Endothelial cell of umbilical vein (primary cell): ENCODE measurements around the gene PIBF1. TPM values are rescaled to one million over a fixed set of nuclear protein-coding genes. Genes with fewer than 3 reads are reported as not detected.

Experiments used
- BruUV-seq: library from RNA; stranded (reverse); fragments of 400-500 nt; replicated peaks from 2 replicates; lab custom pipeline; 2021; lab: Mats Ljungman, UMichigan
- CTCF ChIA-PET: fragments of 300-600, 350-600 bp; sonication (Branson Sonifier 250); formaldehyde crosslinking; loops from one replicate; lab custom pipeline; 2021; ENCODE audit warnings: antibody characterized with exemption, inconsistent platforms; lab: Charles Lee
- POLR2A ChIA-PET: fragments of 300-600, 350-600 bp; sonication (Branson Sonifier 250); formaldehyde crosslinking; loops from one replicate; lab custom pipeline; 2021; ENCODE audit warnings: antibody characterized with exemption, inconsistent platforms; lab: Charles Lee
- DNase-seq: peaks from one replicate; pipeline ENCODE4 v3.0.0-alpha.2; 2011; ENCODE audit warnings: low read depth, low spot score
- FAIRE-seq: peaks from 2 replicates; lab custom pipeline; 2011; peaks lifted over from hg19 to GRCh38; lab: Jason Lieb, UNC
- H2AFZ ChIP-seq: 2 replicates; pipeline ENCODE4 v1.6.0; 2012; ENCODE audit warnings: low read depth, low read length, control low read depth, inconsistent platforms
- H3K27ac ChIP-seq: 2 replicates; pipeline ENCODE4 v1.5.1; 2011; ENCODE audit warnings: low read depth, mild to moderate bottlenecking, control low read depth, low read length, moderate library complexity; ENCODE audit not compliant: insufficient read depth
- H3K27me3 ChIP-seq, 2 experiments: 2 replicates each; pipeline versions ENCODE4 v1.6.0 to v1.6.1; 2011; ENCODE audit warnings: low read length in 2 of 2, mixed read lengths in 1 of 2; ENCODE audit not compliant: control insufficient read depth in 2 of 2, insufficient read depth in 2 of 2
- H3K36me3 ChIP-seq, 2 experiments: 2 replicates in 1 of 2; 3 replicates in 1 of 2; pipeline ENCODE4 v1.5.1; 2011; ENCODE audit warnings: low read length in 2 of 2, mild to moderate bottlenecking in 1 of 2, moderate library complexity in 1 of 2; ENCODE audit not compliant: control insufficient read depth in 2 of 2, insufficient read depth in 2 of 2; ENCODE audit errors: extremely low read depth in 1 of 2
- H3K4me1 ChIP-seq: 3 replicates; pipeline ENCODE4 v1.5.1; 2011; ENCODE audit warnings: mild to moderate bottlenecking, low read length; ENCODE audit not compliant: control insufficient read depth, insufficient read depth; ENCODE audit errors: extremely low read depth
- H3K4me2 ChIP-seq: 2 replicates; pipeline ENCODE4 v1.6.1; 2011; ENCODE audit warnings: low read length, control low read depth, mixed read lengths; ENCODE audit not compliant: insufficient read depth
- H3K4me3 ChIP-seq, 3 experiments: fragments of 200-600 bp in 1 of 3; sonication (generic), shearing (Covaris generic) in 1 of 3; replicated peaks in 1 of 3; 2 replicates each; pipeline ENCODE4 v1.5.1; 2011 to 2016; ENCODE audit warnings: control low read depth in 3 of 3, low read length in 3 of 3, mild to moderate bottlenecking in 2 of 3, inconsistent platforms in 1 of 3, low read depth in 1 of 3, moderate library complexity in 1 of 3; ENCODE audit not compliant: insufficient read depth in 1 of 3
- H3K79me2 ChIP-seq: 2 replicates; pipeline ENCODE4 v1.6.0; 2012; ENCODE audit warnings: low read length, inconsistent platforms; ENCODE audit not compliant: control insufficient read depth, insufficient read depth
- H3K9ac ChIP-seq: replicated peaks from 2 replicates; pipeline ENCODE3; 2011; ENCODE audit warnings: low read length, control low read depth; ENCODE audit not compliant: insufficient read depth; ENCODE audit errors: extremely low read depth
- H3K9me1 ChIP-seq: replicated peaks from 3 replicates; pipeline ENCODE4 v1.6.0; 2011; ENCODE audit warnings: mild to moderate bottlenecking, low read length; ENCODE audit not compliant: control insufficient read depth, insufficient read depth; ENCODE audit errors: extremely low read depth
- H3K9me3 ChIP-seq: replicated peaks from 2 replicates; pipeline ENCODE4 v1.5.1; 2012; ENCODE audit warnings: low read length, inconsistent platforms; ENCODE audit not compliant: control insufficient read depth, insufficient read depth
- H4K20me1 ChIP-seq: replicated peaks from 2 replicates; pipeline ENCODE3; 2011; ENCODE audit warnings: mild to moderate bottlenecking, low read length; ENCODE audit not compliant: control insufficient read depth, insufficient read depth; ENCODE audit errors: extremely low read depth
- CTCF ChIP-seq, 2 donors: IDR thresholded peaks; 1 replicate in 1 of 2; 2 replicates in 1 of 2; pipeline ENCODE4 v1.5.1; 2011; ENCODE audit warnings: low read length in 2 of 2, mild to moderate bottlenecking in 2 of 2, moderate library complexity in 2 of 2, control low read depth in 1 of 2, inconsistent platforms in 1 of 2, low read depth in 1 of 2; ENCODE audit not compliant: insufficient read depth in 1 of 2; ENCODE audit errors: extremely low read depth in 1 of 2
- EZH2 ChIP-seq: IDR thresholded peaks from 2 replicates; pipeline ENCODE4 v1.6.1; 2012; ENCODE audit warnings: borderline replicate concordance, low read depth, mild to moderate bottlenecking, moderate library complexity, low read length, inconsistent platforms; ENCODE audit not compliant: severe bottlenecking
- FOS ChIP-seq: IDR thresholded peaks from 2 replicates; pipeline ENCODE4 v1.6.1; 2011; ENCODE audit warnings: mild to moderate bottlenecking, low read length, moderate library complexity, borderline replicate concordance; ENCODE audit not compliant: insufficient read depth
- GATA2 ChIP-seq: IDR thresholded peaks from 2 replicates; pipeline ENCODE4 v1.7.0; 2011; ENCODE audit warnings: low read depth, mild to moderate bottlenecking, moderate library complexity, mixed read lengths, low read length; ENCODE audit not compliant: insufficient read length, insufficient read depth
- JUN ChIP-seq: IDR thresholded peaks from 2 replicates; pipeline ENCODE4 v1.6.1; 2011; ENCODE audit warnings: borderline replicate concordance, low read depth; ENCODE audit not compliant: insufficient read length, insufficient read depth
- MAX ChIP-seq: IDR thresholded peaks from 2 replicates; pipeline ENCODE4 v1.6.1; 2011; ENCODE audit not compliant: insufficient read depth, insufficient read length
- MYC ChIP-seq: IDR thresholded peaks from one replicate; pipeline ENCODE4 v1.6.1; 2011; ENCODE audit warnings: mild to moderate bottlenecking, low read depth, low read length
- POLR2A ChIP-seq: IDR thresholded peaks from 2 replicates; pipeline ENCODE4 v1.6.1; 2012; ENCODE audit warnings: low read depth, mild to moderate bottlenecking, control low read depth, low read length
- POLR2AphosphoS5 ChIP-seq: IDR thresholded peaks from 2 replicates; pipeline ENCODE4 v1.6.1; 2012; ENCODE audit warnings: low read depth, mild to moderate bottlenecking, control low read depth, low read length, moderate library complexity; ENCODE audit not compliant: insufficient read depth
- dilution Hi-C: fragments of 300-500 bp; cut with MboI; formaldehyde crosslinking; loops from one replicate; pipeline ENCODE4 v1.15.0; 2019; ENCODE audit warnings: low sequenced_read_pairs; ENCODE audit not compliant: extremely low pct_ligation_motif_present
- intact Hi-C: fragments of 100-400 bp; cut with micrococcal nuclease; formaldehyde crosslinking; loops from one replicate; pipeline ENCODE4 v1.10.0; 2022
- polyA plus RNA-seq, 4 experiments: library from polyadenylated mRNA; depleted of rRNA in 3 of 4; stranded (reverse) in 3 of 4; unstranded in 1 of 4; fragments of >200 nt; gene quantifications; 2 replicates each; pipeline versions ENCODE4 v1.2.1 to v1.2.3, GENCODE V29; 2011 to 2012; ENCODE audit warnings: missing spikeins in 1 of 4
- total RNA-seq: library from RNA; stranded (reverse); gene quantifications from 2 replicates; pipeline ENCODE4 v1.2.3, GENCODE V29; 2021

The PIBF1 gene
- total and polyA plus RNA-seq, 2 donors (not counting 3 experiments of a cell fraction or from before 2014, with no cell fraction given), result 1.4 to 18.4 TPM

GRCh38 chr13:72823081-72823480 is 41.1 kb downstream of the PIBF1 start:
- DNase-seq (no peak), FAIRE-seq (no peak)
- TF ChIP-seq MYC, result no peak
- no peak for TF ChIP-seq EZH2
- no peak for TF ChIP-seq POLR2A
- TF ChIP-seq FOS, result no peak
- no peak for TF ChIP-seq GATA2
- TF ChIP-seq MAX, result no peak
- no peak for TF ChIP-seq POLR2AphosphoS5
- TF ChIP-seq JUN, result no peak
- no peak for TF ChIP-seq CTCF (IDR thresholded peaks at IDR 0.05; ENCODE audit: extremely low read depth in 1 of 2, insufficient read depth in 1 of 2, low read depth in 1 of 2, low read length in 2 of 2)
- H3K9me3 ChIP-seq, result no peaks in the 10 kb centered on the region
- no peak overlapping the region for H3K4me2 ChIP-seq
- CTCF ChIA-PET, result no interaction called here
- H3K9ac ChIP-seq, result no peak overlapping the region
- H2AFZ ChIP-seq, result no peak overlapping the region
- H3K9me1 ChIP-seq, result no peaks in the 10 kb centered on the region
- POLR2A ChIA-PET, result no interaction called here
- peaks cover 0 to 2% of the 10 kb centered on the region in 2 experiments for H3K36me3 ChIP-seq
- no peaks in the 10 kb centered on the region for H4K20me1 ChIP-seq
- H3K79me2 ChIP-seq, result no peaks in the 10 kb centered on the region
- no peaks in the 10 kb centered on the region for H3K27me3 ChIP-seq
- no TSS peak for BruUV-seq
- H3K27ac ChIP-seq, result no peak overlapping the region
- H3K4me1 ChIP-seq, result no peaks in the 10 kb centered on the region
- no peak overlapping the region for H3K4me3 ChIP-seq
- intact Hi-C loops (no loop called here), dilution Hi-C loops (no loop called here)
